Esophagus squamous epithelium (tissue), 5 donors: ENCODE data around the gene SARS2. TPM values are rescaled to one million over a fixed set of nuclear protein-coding genes. Genes with fewer than 3 reads are reported as not detected.
A peak's percentile ranks its signal among the peaks of the same experiment; 100 is the strongest.

Experiments
- DNase-seq: peaks from one replicate; lab custom pipeline; 2025; lab: John Stamatoyannopoulos, UW
- H3K27ac ChIP-seq, 4 donors: fragments of 200-600 bp; sonication (generic); one replicate each; pipeline ENCODE4 v1.5.1; 2016 to 2019; ENCODE audit warnings: mild to moderate bottlenecking in 1 of 4
- H3K27me3 ChIP-seq, 4 donors: fragments of 200-600 bp; sonication (generic); 1 replicate in 3 of 4; 2 replicates in 1 of 4; pipeline versions ENCODE4 v1.5.1 to v1.6.0; 2017 to 2021; ENCODE audit warnings: antibody characterized with exemption in 1 of 4
- H3K36me3 ChIP-seq, 3 donors: fragments of 200-600 bp; sonication (generic); one replicate each; pipeline ENCODE4 v1.5.1; 2016 to 2019
- H3K4me1 ChIP-seq, 3 donors: fragments of 200-600 bp; sonication (generic); one replicate each; pipeline ENCODE4 v1.5.1; 2017 to 2019
- H3K4me3 ChIP-seq, 4 donors: fragments of 200-600 bp; sonication (generic); 1 replicate in 3 of 4; 2 replicates in 1 of 4; pipeline ENCODE4 v1.5.1; 2016 to 2019; ENCODE audit warnings: mild to moderate bottlenecking in 2 of 4, moderate library complexity in 1 of 4
- H3K9me3 ChIP-seq, 3 donors: fragments of 200-600 bp; sonication (generic); one replicate each; pipeline ENCODE4 v1.5.1; 2016 to 2019
- CTCF ChIP-seq, 6 experiments: fragments of 450-650 bp in 4 of 6; fragments of 200-600 bp in 2 of 6; sonication (generic) in 2 of 6; IDR thresholded peaks; one replicate each; pipeline ENCODE4 v1.5.1; 2016 to 2019; ENCODE audit warnings: antibody characterized with exemption in 6 of 6, mild to moderate bottlenecking in 4 of 6, moderate library complexity in 4 of 6
- POLR2A ChIP-seq, 4 donors: fragments of 450-650 bp; IDR thresholded peaks; one replicate each; pipeline ENCODE4 v1.6.1; 2017; ENCODE audit warnings: antibody characterized with exemption in 4 of 4, mild to moderate bottlenecking in 4 of 4, moderate library complexity in 3 of 4
- WGBS, 2 donors: methylation state at CpG; one replicate each; pipeline ENCODE4 v1.1.5; 2018; 5-methylcytosine and 5-hydroxymethylcytosine counted together
- intact Hi-C: fragments of 100-400 bp; cut with DNase I; formaldehyde crosslinking; loops from one replicate; pipeline ENCODE4 v1.15.0; 2022
- total RNA-seq, 4 donors: library from RNA; depleted of rRNA; stranded (reverse); fragments of >200 nt; gene quantifications; one replicate each; pipeline ENCODE4 v1.1.0, GENCODE V29; 2016
- donor health status: DM: yes; HTN: yes; CAD: no.

SARS2 gene
- total RNA-seq, 4 donors from 2014 or later: 21.2 to 32.7 (median 25.2) TPM

- 90 to 100% methylated on average over 1 to 2 of the region's 29 CpGs for WGBS, 2 donors
- intact Hi-C loops: no loop called here
- H3K27ac ChIP-seq: no peak overlapping the region
- H3K4me1 ChIP-seq: peaks cover 0 to 12% (median 0%) of the 10 kb centered on the region in 3 donors
- no peaks in the 10 kb centered on the region for H3K9me3 ChIP-seq
- H3K27me3 ChIP-seq: peaks cover 0 to 16% (median 1%) of the 10 kb centered on the region in 4 donors
- TF ChIP-seq POLR2A (IDR thresholded peaks at IDR 0.05) (no peak), CTCF (IDR thresholded peaks at IDR 0.05) (no peak)
- H3K36me3 ChIP-seq: peaks cover 15 to 60% (median 20%) of the 10 kb centered on the region in 3 donors
- no peak overlapping the region for H3K4me3 ChIP-seq
- DNase-seq: no peak
These were observed 23.3 kb downstream of the SARS2 start for GRCh38 chr19:38907227-38907626.

- H3K27me3 ChIP-seq: no peaks in the 10 kb centered on the region
- H3K36me3 ChIP-seq: peaks cover 15 to 60% (median 20%) of the 10 kb centered on the region in 3 donors
- no peak for DNase-seq
- H3K4me3 ChIP-seq: no peak overlapping the region
- intact Hi-C loops: no loop called here
- H3K9me3 ChIP-seq: no peaks in the 10 kb centered on the region
- WGBS, 2 donors: 100% methylated on average over 2 of the region's 4 CpGs; no CpG with 5 or more reads in 1 of the 2 donors
- H3K27ac ChIP-seq: no peak overlapping the region
- TF ChIP-seq POLR2A (IDR thresholded peaks at IDR 0.05): no peak
- TF ChIP-seq CTCF (IDR thresholded peaks at IDR 0.05): no peak
- H3K4me1 ChIP-seq: peaks cover 4 to 17% (median 5%) of the 10 kb centered on the region in 3 donors
These were observed 24.9 kb downstream of the SARS2 start for GRCh38 chr19:38905620-38906019.

DNA sequence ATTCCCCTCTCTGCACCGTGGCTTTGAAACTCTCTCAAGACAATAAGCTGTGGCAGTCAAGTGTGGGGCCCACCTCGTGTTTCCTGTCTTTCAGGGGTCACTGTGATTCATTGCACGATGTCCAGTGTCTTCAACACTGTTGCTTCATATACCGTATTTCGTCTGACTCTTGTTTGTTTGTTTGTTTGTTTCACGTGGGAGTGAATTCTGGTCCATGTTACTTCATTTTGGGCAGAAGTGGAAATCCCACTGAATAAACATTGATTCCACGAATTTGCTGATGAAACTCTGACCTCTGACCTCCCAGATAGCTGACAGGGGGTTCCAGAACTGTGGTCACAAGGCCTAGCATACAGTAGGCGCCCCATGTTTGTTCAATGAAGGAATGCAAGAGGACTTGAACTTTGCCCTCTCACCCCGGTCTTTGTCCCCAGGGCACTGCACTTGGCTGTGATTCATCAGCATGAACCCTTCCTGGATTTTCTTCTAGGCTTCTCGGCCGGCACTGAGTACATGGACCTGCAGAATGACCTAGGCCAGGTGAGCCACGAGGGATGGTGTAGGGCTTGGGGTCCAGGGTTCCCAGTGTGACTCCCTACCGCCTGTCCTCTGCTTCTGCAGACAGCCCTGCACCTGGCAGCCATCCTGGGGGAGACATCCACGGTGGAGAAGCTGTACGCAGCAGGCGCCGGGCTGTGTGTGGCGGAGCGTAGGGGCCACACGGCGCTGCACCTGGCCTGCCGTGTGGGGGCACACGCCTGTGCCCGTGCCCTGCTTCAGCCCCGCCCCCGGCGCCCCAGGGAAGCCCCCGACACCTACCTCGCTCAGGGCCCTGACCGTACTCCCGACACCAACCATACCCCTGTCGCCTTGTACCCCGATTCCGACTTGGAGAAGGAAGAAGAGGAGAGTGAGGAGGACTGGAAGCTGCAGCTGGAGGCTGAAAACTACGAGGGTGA, 25.7 kb downstream of the SARS2 start:
- no peak for DNase-seq
- Histone ChIP-seq H3K9me3 (no peaks in the 10 kb centered on the region), H3K27ac (no peak overlapping the region), H3K27me3 (no peaks in the 10 kb centered on the region), H3K4me3 (no peak overlapping the region), H3K4me1 (peaks cover 6 to 22% (median 9%) of the 10 kb centered on the region in 3 donors), H3K36me3 (peaks cover 15 to 60% (median 20%) of the 10 kb centered on the region in 3 donors)
- intact Hi-C loops: no loop called here
- WGBS, 2 donors: 76% methylated on average over 8 to 11 of the region's 35 CpGs
- TF ChIP-seq CTCF (IDR thresholded peaks at IDR 0.05) (no peak), POLR2A (IDR thresholded peaks at IDR 0.05) (no peak)

- WGBS, 2 donors: 100% methylated on average over 1 of the region's 1 CpG
- Histone ChIP-seq H3K27ac (no peak overlapping the region), H3K4me1 (peaks cover 20 to 48% (median 20%) of the 10 kb centered on the region in 3 donors), H3K9me3 (no peaks in the 10 kb centered on the region), H3K36me3 (peaks cover 9 to 33% (median 12%) of the 10 kb centered on the region in 3 donors), H3K27me3 (no peaks in the 10 kb centered on the region), H3K4me3 (no peak overlapping the region)
- intact Hi-C loops: no loop called here
- TF ChIP-seq POLR2A (IDR thresholded peaks at IDR 0.05) (no peak), CTCF (IDR thresholded peaks at IDR 0.05) (no peak)
- no peak for DNase-seq
These were observed 28.9 kb downstream of the SARS2 start for GRCh38 chr19:38901683-38902082.

DNA sequence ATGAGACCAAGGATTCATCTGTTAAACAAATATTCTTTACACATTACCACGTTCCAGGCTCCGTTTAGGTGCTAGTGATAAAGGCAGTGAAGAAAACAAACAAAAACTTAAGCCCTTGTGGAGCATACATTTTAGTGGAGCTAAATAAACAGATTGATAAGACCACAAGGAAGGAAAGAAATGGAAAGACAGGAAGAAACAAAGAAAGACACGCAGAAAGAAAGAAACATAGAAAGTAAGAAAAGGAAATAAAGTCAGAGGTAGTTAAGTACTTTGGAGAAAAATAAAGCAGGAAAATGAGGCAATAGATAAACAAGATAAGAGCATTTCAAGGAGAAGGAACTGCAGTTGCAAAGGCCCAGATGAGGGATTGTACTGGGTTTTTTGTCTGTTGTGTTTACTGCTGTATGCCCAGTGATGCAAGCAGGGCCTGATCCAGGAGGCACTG, 29.8 kb downstream of the SARS2 start:
- peak overlapping the region; percentile 72 to 99 (median 84) for H3K4me3 ChIP-seq
- intact Hi-C loops: no loop called here
- no peak for TF ChIP-seq POLR2A (IDR thresholded peaks at IDR 0.05)
- DNase-seq: no peak
- H3K4me1 ChIP-seq: peaks cover 20 to 49% (median 20%) of the 10 kb centered on the region in 3 donors
- H3K36me3 ChIP-seq: peaks cover 8 to 24% (median 9%) of the 10 kb centered on the region in 3 donors
- 13 to 25% methylated on average over 3 of the region's 3 CpGs for WGBS, 2 donors
- H3K27me3 ChIP-seq: no peaks in the 10 kb centered on the region
- peak overlapping the region in 3 of 4 donors; percentile 96 to 99 (median 97) for H3K27ac ChIP-seq
- no peaks in the 10 kb centered on the region for H3K9me3 ChIP-seq
